Measurements from ENCODE around the gene ARHGAP44. TPM values are rescaled to one million over a fixed set of nuclear protein-coding genes. Genes with fewer than 3 reads are reported as not detected.

The ARHGAP44 gene
- total and polyA plus RNA-seq, 2 of the 8 experiments (the other 6 are each of a cell fraction or from before 2014, with no cell fraction given) = 6.2 to 22.2 TPM

GRCh38 chr17:12958786-12959185 lies 169.5 kb downstream of the ARHGAP44 start:
- Histone ChIP-seq H3K4me3 (ENCODE audit: extremely low read depth in 1 of 4, insufficient read depth in 2 of 4, low read depth in 3 of 4, low read length in 4 of 4) (no peak overlapping the region), H2AFZ (ENCODE audit: low read length) (no peak overlapping the region), H2AK5ac (ENCODE audit: low read depth, low read length) (no peak overlapping the region), H3K9ac (replicated peaks in 1 of 4; ENCODE audit: extremely low read depth in 1 of 4, low read depth in 3 of 4, low read length in 3 of 4) (no peak overlapping the region), H3K23me2 (ENCODE audit: low read depth, low read length) (0 out of 2 replicates have a peak, but pooled peaks cover 2% of the 10 kb centered on the region), H4K8ac (ENCODE audit: extremely low read depth, insufficient read depth, low read length) (no peak overlapping the region), H3K23ac (ENCODE audit: insufficient read length) (no peak overlapping the region), H4K5ac (ENCODE audit: insufficient read length, low read depth, low read length) (no peak overlapping the region), H3K4me1 (replicated peaks in 1 of 4; ENCODE audit: control insufficient read depth in 3 of 4, insufficient read depth in 4 of 4, low read length in 3 of 4) (no peaks in the 10 kb centered on the region), H2BK20ac (ENCODE audit: low read length) (no peak overlapping the region), H2BK120ac (replicated peaks; ENCODE audit: low read depth, low read length) (no peak overlapping the region), H3K4ac (replicated peaks; ENCODE audit: insufficient read length, low read depth, low read length) (no peak overlapping the region), H2BK15ac (ENCODE audit: low read length) (no peak overlapping the region), H3K36me3 (ENCODE audit: control insufficient read depth in 2 of 4, insufficient read depth in 4 of 4, low read length in 3 of 4) (peaks cover 0 to 29% (median 8%) of the 10 kb centered on the region in 4 experiments; a peak in 4 of 8 replicates), H3K56ac (replicated peaks; ENCODE audit: insufficient read length, low read depth, low read length) (no peak overlapping the region), H3K27ac (ENCODE audit: low read depth, low read length) (no peak overlapping the region), H3K79me2 (ENCODE audit: control insufficient read depth in 1 of 2, insufficient read depth in 2 of 2, low read length in 2 of 2) (no peaks in the 10 kb centered on the region), H4K91ac (replicated peaks; ENCODE audit: insufficient read length, low read length) (no peak overlapping the region), H3K18ac (ENCODE audit: extremely low read depth, low read length) (no peak overlapping the region), H3K4me2 (ENCODE audit: insufficient read depth in 1 of 2, low read depth in 2 of 2, low read length in 2 of 2) (no peak overlapping the region), H3K9me3 (ENCODE audit: insufficient read depth in 2 of 2, low read depth in 1 of 2, low read length in 1 of 2) (no peaks in the 10 kb centered on the region), H2BK5ac (ENCODE audit: low read depth, low read length) (no peak overlapping the region), H3K79me1 (ENCODE audit: low read depth, low read length) (no peaks in the 10 kb centered on the region), H2BK12ac (ENCODE audit: low read depth, low read length) (no peak overlapping the region), H4K20me1 (replicated peaks in 1 of 2; ENCODE audit: control insufficient read depth in 1 of 2, insufficient read depth in 2 of 2, low read length in 2 of 2) (no peaks in the 10 kb centered on the region), H3K14ac (ENCODE audit: insufficient read length) (no peak overlapping the region), H3K27me3 (replicated peaks in 1 of 4; ENCODE audit: control insufficient read depth in 3 of 4, extremely low read depth in 1 of 4, insufficient read depth in 3 of 4, low read length in 3 of 4) (no peaks in the 10 kb centered on the region)
- ChIA-PET CTCF (ENCODE audit: partially characterized antibody) (no interaction called here), POLR2A (ENCODE audit: partially characterized antibody) (interaction anchor here (0.6 kb wide), 1 partner anchor 892 kb away, joined by 3 read pairs; no protein-coding TSS in a partner anchor)
- DNase-seq (ENCODE audit: low read depth in 1 of 2, low spot score in 2 of 2) = no peak
- no peak for FAIRE-seq
- 98% methylated on average over 12 of the region's 12 CpGs; no CpG with 5 or more reads in 1 of the 2 experiments for WGBS, 2 experiments (ENCODE audit: extremely low coverage in 1 of 2, insufficient coverage in 1 of 2, insufficient read length in 1 of 2, insufficient replicate concordance in 2 of 2, low coverage in 1 of 2, low lambda C conversion rate in 2 of 2, missing lambda C conversion rate in 1 of 2)
- TF ChIP-seq CHD1 (IDR thresholded peaks at IDR 0.05; ENCODE audit: low read depth, low read length) (no peak), SUZ12 (IDR thresholded peaks at IDR 0.05; ENCODE audit: low read length) (no peak), JUN (IDR thresholded peaks at IDR 0.05; ENCODE audit: low read depth, low read length) (no peak), TAF1 (IDR thresholded peaks at IDR 0.05; ENCODE audit: low read depth, low read length) (no peak), BCL11A (IDR thresholded peaks at IDR 0.05; ENCODE audit: low read depth in 2 of 2, low read length in 2 of 2) (no peak)

Measured in H1 (cell line).